ENCODE measurements around the gene APLP1.
"Not testable (repeated sequence)": the region's sequence is repeated elsewhere in the genome, so short reads cannot be mapped to it uniquely, and the experiment has no call there.

The APLP1 gene

DNA sequence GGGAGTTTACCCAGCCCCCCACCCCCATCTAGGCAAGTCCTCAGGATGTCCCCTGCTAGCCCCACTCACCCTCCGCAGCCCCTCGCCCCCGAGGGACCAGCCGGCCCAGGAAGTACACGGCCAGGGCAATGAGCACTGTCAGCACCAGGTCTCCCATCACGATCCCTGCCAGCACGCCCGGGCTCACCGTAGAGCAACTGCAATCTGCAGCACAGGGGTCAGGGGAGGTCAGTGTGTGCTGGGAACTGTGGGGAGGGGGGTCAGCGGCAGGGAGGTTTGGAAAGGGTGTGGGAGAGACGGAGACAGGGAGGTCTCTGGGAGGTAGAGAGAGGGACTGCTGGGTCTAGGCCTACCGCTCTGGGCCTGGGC lies 39.0 kb downstream of the APLP1 start:
- no peak for FAIRE-seq

DNA sequence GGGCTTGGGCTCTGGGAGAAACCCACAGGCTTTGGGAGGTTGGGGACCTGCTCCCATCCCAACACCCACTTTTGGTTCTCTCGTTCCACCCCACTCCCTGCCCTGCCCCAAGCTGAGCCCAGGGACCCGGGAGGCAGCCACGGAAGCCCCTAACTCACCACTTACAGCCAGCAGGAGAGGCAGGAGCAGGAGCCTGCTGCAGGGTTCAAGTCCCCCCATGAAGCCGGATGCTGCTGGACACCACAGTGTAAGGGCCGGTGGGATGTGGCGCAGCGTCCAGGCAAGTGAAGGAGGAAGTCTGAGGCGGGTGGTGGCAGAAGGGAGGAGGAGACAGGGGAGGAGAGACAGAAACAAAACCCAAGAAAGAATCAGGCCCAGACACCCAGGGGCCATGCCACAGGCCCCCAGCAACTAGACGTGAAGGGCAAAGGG lies 39.7 kb downstream of the APLP1 start, which contains the start of gene TYROBP:
TYROBP (minus strand) TSS at position 286 of the 432 bp plus-strand sequence; CDS start at position 219, 67 bp downstream.
- FAIRE-seq: no peak

DNA sequence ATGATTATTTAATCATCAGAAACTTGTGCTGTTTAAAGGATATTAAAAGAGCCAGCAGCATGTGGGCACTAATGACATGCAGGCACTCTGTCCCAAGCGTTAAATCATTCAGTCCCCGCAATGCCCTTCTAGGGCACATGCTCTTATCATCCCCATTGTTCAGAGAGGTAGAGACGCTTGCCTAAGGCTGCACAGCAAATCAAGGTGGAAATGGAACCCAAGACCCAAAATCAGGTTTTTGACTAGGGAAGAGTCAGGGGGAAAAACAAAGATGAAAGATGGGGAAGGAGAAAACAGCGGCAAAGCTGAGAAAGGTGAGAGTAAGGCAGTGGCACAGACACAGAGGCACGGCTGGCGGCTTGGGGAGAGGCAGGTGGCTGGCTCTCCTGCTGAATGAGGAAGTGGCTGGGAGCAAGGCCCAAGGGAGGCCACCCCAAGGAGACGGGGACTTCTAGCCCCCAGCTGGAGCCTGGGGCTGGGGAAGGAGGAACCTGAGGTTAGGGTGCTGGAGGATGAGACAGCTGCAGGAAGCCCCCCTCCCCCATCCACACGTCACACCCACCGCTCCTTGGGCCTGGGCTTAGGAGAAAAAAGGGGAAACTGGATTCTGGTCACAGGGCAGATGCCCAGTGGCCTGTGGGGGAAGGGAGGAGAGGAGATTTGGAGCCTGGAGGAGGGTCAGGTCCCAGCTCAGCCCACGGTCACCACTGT lies 40.8 kb downstream of the APLP1 start:
- no peak for FAIRE-seq

DNA sequence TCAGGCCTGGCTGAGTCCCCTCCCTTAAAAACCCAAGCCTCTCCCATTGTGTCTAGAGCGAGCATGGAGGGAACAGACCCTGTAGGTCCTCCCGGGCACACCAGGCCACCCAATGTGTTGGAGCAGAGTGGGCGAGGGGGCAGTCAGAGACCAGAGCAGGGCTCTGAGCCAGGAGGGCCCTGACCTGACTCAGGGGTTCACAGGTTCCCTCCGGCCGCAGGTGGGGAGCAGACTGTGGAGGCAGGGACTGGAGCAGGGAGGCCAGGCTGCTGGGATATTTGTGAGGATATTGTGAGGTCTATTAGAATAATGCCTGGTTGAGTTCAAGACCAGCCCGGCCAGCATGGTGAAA lies 41.3 kb downstream of the APLP1 start:
- FAIRE-seq: no peak

DNA sequence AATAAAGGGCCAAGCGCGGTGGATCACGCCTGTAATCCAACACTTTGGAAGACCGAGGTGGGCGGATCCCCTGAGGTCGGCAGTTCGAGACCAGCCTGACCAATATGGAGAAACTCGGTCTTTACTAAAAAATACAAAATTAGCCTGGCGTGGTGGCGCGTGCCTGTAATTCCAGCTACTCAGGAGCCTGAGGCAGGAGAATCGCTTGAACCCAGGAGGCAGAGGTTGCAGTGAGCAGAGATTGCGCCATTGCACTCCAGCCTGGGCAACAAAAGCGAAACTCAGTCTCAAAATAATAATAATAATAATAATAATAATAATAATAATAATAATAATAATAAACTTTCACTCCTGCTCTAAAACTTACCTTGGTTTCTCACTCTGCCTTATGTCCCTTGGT lies 42.0 kb downstream of the APLP1 start:
- FAIRE-seq: not testable (repeated sequence)

DNA sequence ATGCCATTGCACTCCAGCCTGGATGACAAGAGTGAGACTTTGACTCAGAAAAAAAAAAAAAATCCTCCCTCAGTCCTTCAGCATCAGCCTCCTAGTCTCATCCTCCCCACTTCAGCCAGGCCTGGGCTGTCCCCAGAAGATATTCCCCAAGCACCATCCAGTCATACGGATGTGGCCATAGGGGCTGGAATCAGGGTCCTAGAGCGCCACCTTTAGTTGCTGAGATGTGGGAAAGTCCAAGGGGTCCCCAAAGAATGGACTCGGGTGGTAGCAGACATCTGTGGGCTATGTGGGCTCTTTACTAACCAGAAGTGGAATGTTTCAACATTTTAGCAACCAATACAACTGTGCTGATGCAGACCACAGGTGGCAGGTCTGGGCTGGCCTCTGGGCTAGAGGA lies 42.8 kb downstream of the APLP1 start:
- FAIRE-seq: no peak

DNA sequence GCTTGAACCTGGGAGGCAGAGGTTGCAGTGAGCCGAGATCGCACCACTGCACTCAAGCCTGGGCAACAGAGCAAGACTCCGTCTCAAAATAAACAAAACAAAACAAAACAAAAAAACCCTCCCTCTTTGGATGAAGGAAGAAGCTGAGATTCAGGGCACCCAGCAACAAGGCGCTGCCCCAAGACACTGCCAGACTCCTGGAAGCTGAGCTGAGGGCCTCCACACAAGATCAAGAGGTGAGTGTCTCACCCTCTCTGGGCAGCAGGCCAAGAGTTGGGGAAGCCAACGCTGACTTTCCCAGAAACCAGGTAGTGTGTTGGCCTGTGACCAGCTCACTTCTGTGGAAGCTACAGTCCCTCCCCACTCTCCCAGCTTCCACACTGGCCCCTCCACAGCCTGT lies 43.4 kb downstream of the APLP1 start:
- FAIRE-seq: no peak

DNA sequence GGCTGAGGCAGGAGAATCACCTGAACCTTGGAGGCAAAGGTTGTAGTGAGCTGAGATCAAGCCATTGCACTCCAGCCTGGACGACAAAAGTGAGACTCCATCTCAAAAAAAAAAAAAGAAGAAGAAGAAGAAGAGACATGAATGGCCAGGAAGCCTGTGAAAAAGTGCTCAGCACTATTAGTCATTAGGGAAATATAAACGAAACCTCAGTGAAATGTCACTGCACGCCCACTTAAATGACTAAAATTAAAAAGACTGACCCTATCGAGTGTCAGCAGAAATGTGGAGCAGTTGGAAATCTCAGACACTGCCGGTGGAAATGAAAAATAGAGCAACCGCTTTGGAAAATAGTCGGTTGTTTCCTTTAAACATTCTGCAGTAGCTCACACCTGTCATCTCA lies 45.2 kb downstream of the APLP1 start:
- FAIRE-seq: no peak

DNA sequence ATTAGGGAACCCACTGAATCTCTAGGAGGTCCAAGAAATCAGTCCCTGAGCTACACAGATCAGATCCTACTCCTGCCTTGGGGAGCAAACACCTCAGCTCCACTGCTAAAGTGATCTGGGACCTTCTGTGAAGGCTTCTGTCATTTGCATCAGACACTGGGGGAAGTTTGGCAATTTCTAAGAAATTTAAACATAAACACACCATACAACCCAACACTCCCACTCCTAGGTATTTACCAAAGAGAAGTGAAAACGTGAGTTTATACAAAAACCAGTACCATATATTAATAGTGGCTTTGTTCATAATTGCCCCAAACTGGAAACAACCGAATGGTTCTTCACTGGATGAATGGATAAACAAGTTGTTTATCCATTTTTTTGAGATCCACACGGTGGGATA lies 47.1 kb downstream of the APLP1 start:
- FAIRE-seq: no peak

DNA sequence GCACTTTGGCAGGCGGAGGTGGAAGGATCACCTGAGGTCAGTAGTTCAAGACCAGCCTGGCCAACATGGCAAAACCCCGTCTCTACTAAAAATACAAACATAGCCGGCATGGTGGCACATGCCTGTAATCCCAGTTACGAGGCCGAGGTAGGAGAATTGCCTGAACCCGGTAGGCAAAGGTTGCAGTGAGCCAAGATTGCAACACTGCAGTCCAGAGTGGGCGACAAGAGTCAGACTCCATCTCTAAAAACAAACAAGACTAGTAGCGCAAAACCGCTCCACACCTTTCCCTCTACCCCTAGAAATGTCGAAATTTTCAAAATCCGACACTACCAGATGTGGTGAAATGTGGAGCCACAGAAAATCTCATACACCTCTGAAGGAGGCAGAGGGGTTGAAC lies 50.9 kb downstream of the APLP1 start:
- FAIRE-seq: no peak

DNA sequence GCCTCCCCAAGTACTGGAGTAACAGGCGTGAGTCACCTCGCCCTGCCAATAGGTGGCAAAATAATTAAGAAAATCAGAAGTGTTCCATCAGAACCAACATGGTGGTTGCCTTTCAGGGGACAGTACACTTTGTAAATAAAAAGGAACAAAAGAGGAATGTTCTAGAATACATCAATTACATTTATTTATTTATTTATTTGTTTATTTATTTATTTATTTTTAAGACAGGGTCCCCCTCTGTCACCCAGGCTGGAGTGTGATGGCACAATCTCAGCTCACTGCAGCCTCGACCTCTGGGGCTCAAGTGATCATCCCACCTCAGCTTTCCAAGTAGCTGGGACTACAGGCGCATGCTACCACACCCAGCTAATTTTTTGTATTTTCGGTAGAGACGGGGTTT lies 52.6 kb downstream of the APLP1 start:
- FAIRE-seq: no peak

DNA sequence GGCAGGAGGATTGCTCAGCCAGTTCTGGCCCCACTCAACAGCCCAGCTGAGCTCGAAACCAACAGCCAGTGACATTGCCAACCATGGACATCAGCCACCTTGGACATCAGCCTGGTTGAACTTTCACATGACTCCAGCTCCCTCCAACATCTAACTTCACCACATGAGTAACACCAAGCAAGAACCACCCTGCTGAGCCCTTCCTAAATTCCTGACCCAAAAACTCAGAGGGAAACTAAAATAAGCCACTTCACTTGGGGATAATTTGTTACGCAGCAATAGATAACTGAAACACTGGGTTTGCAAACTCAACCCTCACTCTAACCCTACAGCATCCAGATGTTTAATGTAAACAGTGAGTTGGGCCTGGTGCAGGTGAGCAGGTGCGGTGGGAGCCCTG lies 57.1 kb downstream of the APLP1 start:
- FAIRE-seq: no peak

DNA sequence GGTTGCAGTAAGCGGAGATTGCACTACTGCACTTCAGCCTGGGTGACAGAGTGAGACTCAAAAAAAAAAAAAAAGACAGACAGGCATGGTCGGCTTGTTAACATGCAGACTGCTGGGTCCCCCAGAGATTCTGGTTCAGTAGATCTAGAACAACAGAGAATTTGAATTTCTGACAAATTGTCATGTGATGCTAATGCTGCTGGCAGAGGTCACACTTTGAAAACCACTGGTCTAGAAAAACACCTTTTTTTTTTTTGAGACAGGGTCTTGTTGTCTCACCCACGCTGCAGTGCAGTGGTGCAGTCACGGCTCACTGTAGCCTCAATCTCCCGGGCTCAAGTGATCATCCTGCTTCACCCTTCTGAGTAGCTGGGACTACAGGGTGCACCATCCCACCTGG lies 60.1 kb downstream of the APLP1 start:
- no peak for FAIRE-seq

Data from TTC549 (cell line).